Measurements from ENCODE around the gene LRCH1. TPM values are rescaled to one million over a fixed set of nuclear protein-coding genes. Genes with fewer than 3 reads are reported as not detected.

LRCH1 gene
- total RNA-seq, 4 donors from 2014 or later = 42.7 to 66.0 (median 53.1) TPM

DNA sequence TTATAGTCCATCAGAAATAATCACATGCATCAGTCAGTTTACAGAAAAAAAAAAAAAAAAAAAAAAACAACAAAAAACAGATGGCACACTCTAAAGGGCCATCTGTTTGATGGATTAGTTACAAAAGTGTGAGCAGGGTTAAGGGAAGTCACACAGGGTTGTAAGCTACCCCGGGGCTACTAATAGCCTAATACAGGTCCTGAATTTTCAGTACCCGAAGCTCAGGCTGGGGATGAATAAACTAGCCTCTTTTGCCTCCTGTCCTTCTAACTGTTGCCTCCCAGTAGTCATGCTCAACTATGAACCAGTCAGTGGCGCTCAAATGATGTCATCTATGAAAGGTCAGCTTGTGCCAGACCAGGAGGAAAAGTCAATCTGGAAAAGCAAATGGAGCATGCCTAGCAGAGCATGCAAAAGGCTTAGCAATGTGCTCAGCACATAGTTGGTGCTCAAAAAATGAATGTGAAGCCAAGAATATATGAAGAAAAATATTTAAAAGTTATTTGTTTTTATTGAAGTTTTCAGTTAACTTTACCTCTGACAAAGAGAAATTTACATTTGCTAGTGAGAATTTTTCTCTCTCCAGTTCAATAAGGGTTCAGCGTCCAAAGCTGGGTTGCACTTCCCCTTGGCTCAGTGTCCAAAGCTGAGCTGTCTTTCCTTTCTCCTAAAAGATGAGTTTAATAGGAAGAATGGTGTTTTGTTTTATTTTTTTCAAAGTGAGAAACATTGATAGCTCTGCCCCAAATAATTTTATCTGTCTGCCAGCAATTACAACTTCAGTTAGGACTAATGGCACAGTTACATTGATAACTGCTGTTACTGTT, 30.8 kb upstream of the LRCH1 start:
- intact Hi-C loops (cut with DNase I) = no loop called here
- no peak for DNase-seq (ENCODE audit: extremely low spot score)
- 40% methylated on average over 4 of the region's 4 CpGs for WGBS

DNA sequence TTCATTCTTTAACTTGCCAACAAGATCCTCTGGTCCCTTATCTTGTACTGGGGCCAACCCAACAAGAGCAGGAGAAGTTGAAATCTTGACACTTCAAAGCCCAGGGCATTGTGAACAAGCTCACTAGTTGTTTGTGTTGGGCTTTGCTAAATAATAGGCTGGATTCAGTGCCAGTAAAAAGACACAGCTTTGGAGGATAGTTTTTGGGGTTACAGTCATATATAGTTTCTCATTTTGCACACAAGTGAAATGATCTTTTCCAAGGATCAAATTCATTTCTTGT, 30.3 kb upstream of the LRCH1 start:
- intact Hi-C loops (cut with DNase I) = no loop called here
- Histone ChIP-seq H3K27ac (replicated peaks in 1 of 4) (no peak overlapping the region), H3K27me3 (no peaks in the 10 kb centered on the region), H3K4me1 (peaks cover 0 to 25% (median 21%) of the 10 kb centered on the region in 4 donors), H3K4me3 (no peak overlapping the region), H3K36me3 (no peaks in the 10 kb centered on the region), H3K9me3 (no peaks in the 10 kb centered on the region)
- TF ChIP-seq EP300 (IDR thresholded peaks at IDR 0.05) (no peak), POLR2AphosphoS5 (IDR thresholded peaks at IDR 0.05) (no peak), POLR2A (IDR thresholded peaks at IDR 0.05; ENCODE audit: low read depth) (no peak)
- TF ChIP-seq, protein P1, sequence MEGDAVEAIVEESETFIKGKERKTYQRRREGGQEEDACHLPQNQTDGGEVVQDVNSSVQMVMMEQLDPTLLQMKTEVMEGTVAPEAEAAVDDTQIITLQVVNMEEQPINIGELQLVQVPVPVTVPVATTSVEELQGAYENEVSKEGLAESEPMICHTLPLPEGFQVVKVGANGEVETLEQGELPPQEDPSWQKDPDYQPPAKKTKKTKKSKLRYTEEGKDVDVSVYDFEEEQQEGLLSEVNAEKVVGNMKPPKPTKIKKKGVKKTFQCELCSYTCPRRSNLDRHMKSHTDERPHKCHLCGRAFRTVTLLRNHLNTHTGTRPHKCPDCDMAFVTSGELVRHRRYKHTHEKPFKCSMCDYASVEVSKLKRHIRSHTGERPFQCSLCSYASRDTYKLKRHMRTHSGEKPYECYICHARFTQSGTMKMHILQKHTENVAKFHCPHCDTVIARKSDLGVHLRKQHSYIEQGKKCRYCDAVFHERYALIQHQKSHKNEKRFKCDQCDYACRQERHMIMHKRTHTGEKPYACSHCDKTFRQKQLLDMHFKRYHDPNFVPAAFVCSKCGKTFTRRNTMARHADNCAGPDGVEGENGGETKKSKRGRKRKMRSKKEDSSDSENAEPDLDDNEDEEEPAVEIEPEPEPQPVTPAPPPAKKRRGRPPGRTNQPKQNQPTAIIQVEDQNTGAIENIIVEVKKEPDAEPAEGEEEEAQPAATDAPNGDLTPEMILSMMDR (IDR thresholded peaks at IDR 0.05) = no peak
- DNase-seq (ENCODE audit: extremely low spot score) = no peak

More for the DNA sequence above, 30.8 kb upstream of the LRCH1 start:
- Histone ChIP-seq H3K4me1 (peaks cover 0 to 26% (median 21%) of the 10 kb centered on the region in 4 donors), H3K27ac (replicated peaks in 1 of 4) (no peak overlapping the region), H3K27me3 (no peaks in the 10 kb centered on the region), H3K36me3 (no peaks in the 10 kb centered on the region), H3K9me3 (no peaks in the 10 kb centered on the region), H3K4me3 (no peak overlapping the region)
- TF ChIP-seq EP300 (IDR thresholded peaks at IDR 0.05) (no peak), POLR2AphosphoS5 (IDR thresholded peaks at IDR 0.05) (no peak), POLR2A (IDR thresholded peaks at IDR 0.05; ENCODE audit: low read depth) (no peak)
- TF ChIP-seq, protein P1 (IDR thresholded peaks at IDR 0.05) = no peak

DNA sequence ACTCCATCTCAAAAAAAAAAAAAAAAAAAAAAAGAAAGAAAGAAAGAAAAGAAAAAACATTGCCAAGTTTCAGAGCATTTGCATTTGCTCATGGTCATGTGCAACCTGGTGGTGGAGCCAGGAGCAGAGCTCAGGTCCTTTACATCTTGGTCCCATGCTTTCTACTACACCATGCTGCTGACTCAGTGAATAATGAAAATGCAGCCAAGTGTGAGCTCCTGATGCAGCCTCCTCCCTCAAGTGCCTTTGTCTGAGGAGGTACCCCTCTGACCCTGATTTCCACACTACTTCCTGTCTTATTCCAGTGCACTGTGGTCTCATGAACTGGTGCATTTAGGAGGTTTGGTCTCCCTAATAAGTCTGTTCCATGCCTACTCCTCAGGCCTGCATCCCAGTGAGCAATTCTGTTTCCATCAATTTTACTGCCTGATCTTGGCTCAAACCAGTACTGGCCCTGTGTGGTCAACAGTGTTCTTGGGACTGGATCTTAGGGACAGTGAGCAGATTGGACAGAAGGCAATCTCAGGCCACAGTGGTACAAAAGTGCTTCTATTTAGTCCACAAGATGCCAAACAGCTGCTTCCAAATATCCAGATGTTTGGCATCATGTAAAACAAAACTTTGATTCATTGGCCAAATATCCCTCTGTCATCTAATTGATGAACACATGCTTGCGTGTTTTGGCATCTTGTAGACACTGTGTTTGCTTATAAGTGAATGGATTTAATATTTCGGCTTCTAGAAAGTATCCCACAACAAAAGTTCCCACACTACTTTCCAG, 28.8 kb upstream of the LRCH1 start:
- Histone ChIP-seq H3K4me3 (no peak overlapping the region), H3K36me3 (no peaks in the 10 kb centered on the region), H3K27ac (replicated peaks in 1 of 4) (no peak overlapping the region), H3K27me3 (no peaks in the 10 kb centered on the region), H3K9me3 (no peaks in the 10 kb centered on the region), H3K4me1 (peaks cover 0 to 24% (median 21%) of the 10 kb centered on the region in 4 donors)
- TF ChIP-seq, protein P1 (IDR thresholded peaks at IDR 0.05) = no peak
- no peak for TF ChIP-seq POLR2A (IDR thresholded peaks at IDR 0.05; ENCODE audit: low read depth)
- TF ChIP-seq POLR2AphosphoS5 (IDR thresholded peaks at IDR 0.05) = no peak
- no peak for TF ChIP-seq EP300 (IDR thresholded peaks at IDR 0.05)
- WGBS = 62% methylated on average over 2 of the region's 2 CpGs
- intact Hi-C loops (cut with DNase I) = no loop called here
- DNase-seq (ENCODE audit: extremely low spot score) = no peak

DNA sequence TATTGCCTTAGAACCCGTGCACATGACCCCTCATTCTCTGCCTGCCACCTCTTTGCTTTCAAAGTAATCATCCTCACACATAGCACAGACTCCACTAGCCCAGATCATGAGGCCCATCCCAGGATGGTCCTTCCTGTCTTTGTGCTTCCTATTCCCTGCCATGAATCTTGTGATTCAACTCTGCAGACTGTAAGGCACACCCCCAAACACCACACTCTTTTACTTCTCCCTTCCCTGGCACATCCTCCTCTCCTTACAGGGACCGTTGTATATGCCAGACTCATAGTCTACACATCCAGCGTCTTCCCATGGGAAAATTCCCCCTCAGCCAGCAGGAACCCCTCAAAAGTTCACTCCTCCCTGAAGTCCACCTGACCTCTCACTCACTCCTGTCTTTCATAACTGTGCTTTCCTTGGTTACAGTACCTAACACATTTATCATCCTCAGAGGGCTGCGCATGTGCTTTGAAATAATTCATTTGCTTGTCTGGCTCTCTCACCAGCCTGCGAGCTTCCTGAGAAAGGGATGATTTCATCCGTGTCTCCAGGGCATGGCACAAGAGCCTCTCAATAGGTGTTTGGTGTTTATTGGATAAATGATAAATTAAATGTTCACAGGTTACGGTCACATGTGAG, 26.8 kb upstream of the LRCH1 start:
- TF ChIP-seq POLR2A (IDR thresholded peaks at IDR 0.05; ENCODE audit: low read depth) = no peak
- TF ChIP-seq POLR2AphosphoS5 (IDR thresholded peaks at IDR 0.05) = no peak
- TF ChIP-seq, protein P1 (IDR thresholded peaks at IDR 0.05) = no peak
- intact Hi-C loops (cut with DNase I) = no loop called here
- 60% methylated on average over 7 of the region's 7 CpGs for WGBS

More for the DNA sequence above, 26.8 kb upstream of the LRCH1 start:
- H3K27ac ChIP-seq (replicated peaks in 1 of 4) = no peak overlapping the region
- H3K27me3 ChIP-seq = no peaks in the 10 kb centered on the region
- peaks cover 7 to 28% (median 21%) of the 10 kb centered on the region in 4 donors for H3K4me1 ChIP-seq
- peak; percentile 57 for DNase-seq (ENCODE audit: extremely low spot score)
- no peaks in the 10 kb centered on the region for H3K36me3 ChIP-seq
- H3K9me3 ChIP-seq = no peaks in the 10 kb centered on the region
- H3K4me3 ChIP-seq = no peak overlapping the region

All from esophagus muscularis mucosa (tissue), 4 donors.